ENCODE measurements around the gene DUSP16.

DUSP16 gene

GRCh38 chr12:12487490-12487889 lies 75.2 kb downstream of the DUSP16 start:
- H3K27me3 ChIP-seq (ENCODE audit: insufficient read depth, low read length): no peaks in the 10 kb centered on the region
- H3K79me2 ChIP-seq (ENCODE audit: control insufficient read depth, insufficient read depth, low read length, poor library complexity): no peaks in the 10 kb centered on the region
- H3K4me2 ChIP-seq (ENCODE audit: low read length): no peak overlapping the region
- H3K4ac ChIP-seq (ENCODE audit: low read depth, low read length): no peak overlapping the region
- H3K36me3 ChIP-seq (ENCODE audit: control insufficient read depth in 1 of 2, insufficient read depth in 2 of 2, low read length in 2 of 2): peaks cover 2 to 5% of the 10 kb centered on the region in 2 experiments
- H3K14ac ChIP-seq (ENCODE audit: low read length): no peak overlapping the region
- H2AK5ac ChIP-seq (ENCODE audit: low read length): no peak overlapping the region
- no peak overlapping the region for H2AFZ ChIP-seq (ENCODE audit: insufficient read depth, low read length, poor library complexity)
- no peak overlapping the region for H2BK12ac ChIP-seq (ENCODE audit: low read length)
- no CpG with 5 or more reads among the region's 6 CpGs for WGBS (ENCODE audit: extremely low coverage, insufficient coverage, insufficient read length)
- DNase-seq: no peak
- no peak overlapping the region for H3K4me3 ChIP-seq (ENCODE audit: low read depth, low read length)
- no peak overlapping the region for H4K12ac ChIP-seq (ENCODE audit: low read depth, low read length)
- H2BK5ac ChIP-seq (ENCODE audit: low read depth, low read length, poor library complexity): no peak overlapping the region
- no peak overlapping the region for H3K23ac ChIP-seq (ENCODE audit: low read length)
- no peaks in the 10 kb centered on the region for H3K9me3 ChIP-seq (ENCODE audit: insufficient read depth, low read depth, low read length)
- no peak overlapping the region for H4K8ac ChIP-seq (ENCODE audit: low read depth, low read length)
- H3K27ac ChIP-seq (ENCODE audit: low read depth, low read length): no peak overlapping the region
- H3K79me1 ChIP-seq (ENCODE audit: low read length): no peaks in the 10 kb centered on the region
- H3K18ac ChIP-seq (ENCODE audit: low read length): no peak overlapping the region
- H2BK120ac ChIP-seq (ENCODE audit: insufficient read depth, low read length, poor library complexity): no peak overlapping the region
- H4K91ac ChIP-seq (ENCODE audit: low read depth, low read length): no peak overlapping the region
- no peaks in the 10 kb centered on the region for H3K4me1 ChIP-seq (ENCODE audit: control insufficient read depth in 1 of 2, insufficient read depth in 2 of 2, low read length in 2 of 2)
- H3K9ac ChIP-seq (ENCODE audit: low read length): no peak overlapping the region

- Histone ChIP-seq H4K12ac (ENCODE audit: low read depth, low read length) (no peak overlapping the region), H3K14ac (ENCODE audit: low read length) (no peak overlapping the region), H3K9me3 (ENCODE audit: insufficient read depth, low read depth, low read length) (no peaks in the 10 kb centered on the region), H3K4me1 (ENCODE audit: control insufficient read depth in 1 of 2, insufficient read depth in 2 of 2, low read length in 2 of 2) (no peaks in the 10 kb centered on the region), H2BK120ac (ENCODE audit: insufficient read depth, low read length, poor library complexity) (no peak overlapping the region), H4K91ac (ENCODE audit: low read depth, low read length) (no peak overlapping the region), H3K4ac (ENCODE audit: low read depth, low read length) (no peak overlapping the region), H3K23ac (ENCODE audit: low read length) (no peak overlapping the region), H3K27me3 (ENCODE audit: insufficient read depth, low read length) (no peaks in the 10 kb centered on the region), H3K18ac (ENCODE audit: low read length) (no peak overlapping the region), H3K79me1 (ENCODE audit: low read length) (no peaks in the 10 kb centered on the region), H3K4me2 (ENCODE audit: low read length) (no peak overlapping the region), H2AK5ac (ENCODE audit: low read length) (no peak overlapping the region), H3K79me2 (ENCODE audit: control insufficient read depth, insufficient read depth, low read length, poor library complexity) (no peaks in the 10 kb centered on the region), H2BK12ac (ENCODE audit: low read length) (no peak overlapping the region), H3K9ac (ENCODE audit: low read length) (no peak overlapping the region), H2AFZ (ENCODE audit: insufficient read depth, low read length, poor library complexity) (no peak overlapping the region), H3K36me3 (ENCODE audit: control insufficient read depth in 1 of 2, insufficient read depth in 2 of 2, low read length in 2 of 2) (peaks cover 2 to 5% of the 10 kb centered on the region in 2 experiments), H3K27ac (ENCODE audit: low read depth, low read length) (no peak overlapping the region), H3K4me3 (ENCODE audit: low read depth, low read length) (no peak overlapping the region), H2BK5ac (ENCODE audit: low read depth, low read length, poor library complexity) (no peak overlapping the region), H4K8ac (ENCODE audit: low read depth, low read length) (no peak overlapping the region)
- no CpG with 5 or more reads among the region's 6 CpGs for WGBS (ENCODE audit: extremely low coverage, insufficient coverage, insufficient read length)
- DNase-seq: peak in 1 of 2 donors; percentile 37
Measured at GRCh38 chr12:12486661-12487240, 75.9 kb downstream of the DUSP16 start.

GRCh38 chr12:12483438-12483837 lies 79.2 kb downstream of the DUSP16 start:
- H2BK120ac ChIP-seq (ENCODE audit: insufficient read depth, low read length, poor library complexity): no peak overlapping the region
- H4K8ac ChIP-seq (ENCODE audit: low read depth, low read length): no peak overlapping the region
- no peak overlapping the region for H3K18ac ChIP-seq (ENCODE audit: low read length)
- no peak overlapping the region for H2BK5ac ChIP-seq (ENCODE audit: low read depth, low read length, poor library complexity)
- H4K91ac ChIP-seq (ENCODE audit: low read depth, low read length): no peak overlapping the region
- H3K23ac ChIP-seq (ENCODE audit: low read length): no peak overlapping the region
- DNase-seq: no peak
- no peak overlapping the region for H3K27ac ChIP-seq (ENCODE audit: low read depth, low read length)
- H3K27me3 ChIP-seq (ENCODE audit: insufficient read depth, low read length): no peaks in the 10 kb centered on the region
- no peak overlapping the region for H3K9ac ChIP-seq (ENCODE audit: low read length)
- no peak overlapping the region for H2AFZ ChIP-seq (ENCODE audit: insufficient read depth, low read length, poor library complexity)
- no peaks in the 10 kb centered on the region for H3K9me3 ChIP-seq (ENCODE audit: insufficient read depth, low read depth, low read length)
- H3K4me2 ChIP-seq (ENCODE audit: low read length): no peak overlapping the region
- no peak overlapping the region for H2AK5ac ChIP-seq (ENCODE audit: low read length)
- no peaks in the 10 kb centered on the region for H3K79me2 ChIP-seq (ENCODE audit: control insufficient read depth, insufficient read depth, low read length, poor library complexity)
- no peaks in the 10 kb centered on the region for H3K79me1 ChIP-seq (ENCODE audit: low read length)
- H3K4me3 ChIP-seq (ENCODE audit: low read depth, low read length): no peak overlapping the region
- H3K4me1 ChIP-seq (ENCODE audit: control insufficient read depth in 1 of 2, insufficient read depth in 2 of 2, low read length in 2 of 2): no peaks in the 10 kb centered on the region
- H3K36me3 ChIP-seq (ENCODE audit: control insufficient read depth in 1 of 2, insufficient read depth in 2 of 2, low read length in 2 of 2): peaks cover 3 to 6% of the 10 kb centered on the region in 2 experiments
- no peak overlapping the region for H4K12ac ChIP-seq (ENCODE audit: low read depth, low read length)
- WGBS (ENCODE audit: extremely low coverage, insufficient coverage, insufficient read length): no CpG with 5 or more reads among the region's 3 CpGs
- no peak overlapping the region for H2BK12ac ChIP-seq (ENCODE audit: low read length)
- H3K4ac ChIP-seq (ENCODE audit: low read depth, low read length): no peak overlapping the region
- no peak overlapping the region for H3K14ac ChIP-seq (ENCODE audit: low read length)

- Histone ChIP-seq H2BK12ac (ENCODE audit: low read length) (no peak overlapping the region), H3K79me2 (ENCODE audit: control insufficient read depth, insufficient read depth, low read length, poor library complexity) (no peaks in the 10 kb centered on the region), H3K79me1 (ENCODE audit: low read length) (no peaks in the 10 kb centered on the region), H2BK5ac (ENCODE audit: low read depth, low read length, poor library complexity) (no peak overlapping the region), H4K12ac (ENCODE audit: low read depth, low read length) (no peak overlapping the region), H3K36me3 (ENCODE audit: control insufficient read depth in 1 of 2, insufficient read depth in 2 of 2, low read length in 2 of 2) (peaks cover 3 to 9% of the 10 kb centered on the region in 2 experiments), H3K4me2 (ENCODE audit: low read length) (no peak overlapping the region), H3K18ac (ENCODE audit: low read length) (no peak overlapping the region), H2AK5ac (ENCODE audit: low read length) (no peak overlapping the region), H3K9ac (ENCODE audit: low read length) (no peak overlapping the region), H3K14ac (ENCODE audit: low read length) (no peak overlapping the region), H3K9me3 (ENCODE audit: insufficient read depth, low read depth, low read length) (no peaks in the 10 kb centered on the region), H3K23ac (ENCODE audit: low read length) (no peak overlapping the region), H2BK120ac (ENCODE audit: insufficient read depth, low read length, poor library complexity) (no peak overlapping the region), H3K4me3 (ENCODE audit: low read depth, low read length) (no peak overlapping the region), H4K91ac (ENCODE audit: low read depth, low read length) (no peak overlapping the region), H3K4me1 (ENCODE audit: control insufficient read depth in 1 of 2, insufficient read depth in 2 of 2, low read length in 2 of 2) (no peaks in the 10 kb centered on the region), H4K8ac (ENCODE audit: low read depth, low read length) (no peak overlapping the region), H2AFZ (ENCODE audit: insufficient read depth, low read length, poor library complexity) (no peak overlapping the region), H3K27me3 (ENCODE audit: insufficient read depth, low read length) (no peaks in the 10 kb centered on the region), H3K27ac (ENCODE audit: low read depth, low read length) (no peak overlapping the region), H3K4ac (ENCODE audit: low read depth, low read length) (no peak overlapping the region)
- no CpG with 5 or more reads among the region's 6 CpGs for WGBS (ENCODE audit: extremely low coverage, insufficient coverage, insufficient read length)
- DNase-seq: no peak
Measured at GRCh38 chr12:12482959-12483358, 79.7 kb downstream of the DUSP16 start.
